Heart left ventricle (tissue), 16 donors: ENCODE results near the gene FOXP4. TPM values are rescaled to one million over a fixed set of nuclear protein-coding genes. Genes with fewer than 3 reads are reported as not detected.
A peak's percentile ranks its signal among the peaks of the same experiment; 100 is the strongest.

Experiments
- ATAC-seq, 4 donors: fragments of 200-7000 bp; cut with Tn5 transposase; one replicate each; pipeline ENCODE4 v1.9.1; 2020 to 2022; ENCODE audit warnings: moderate library complexity in 4 of 4, mild to moderate bottlenecking in 3 of 4, moderate number of reproducible peaks in 1 of 4
- DNase-seq, 5 donors: peaks; one replicate each; pipeline ENCODE4 v3.0.0-alpha.2; 2020
- H3K27ac ChIP-seq, 12 donors: fragments of 200-600 bp; sonication (generic) in 4 of 12; one replicate each; pipeline versions ENCODE4 v1.5.0 to v1.8.0; 2016 to 2022; ENCODE audit warnings: mild to moderate bottlenecking in 2 of 12
- H3K27me3 ChIP-seq, 9 donors: fragments of 200-600 bp; sonication (generic) in 2 of 9; one replicate each; pipeline versions ENCODE4 v1.5.1 to v1.8.0; 2016 to 2022; ENCODE audit warnings: mild to moderate bottlenecking in 3 of 9
- H3K36me3 ChIP-seq, 9 donors: fragments of 200-600 bp; sonication (generic) in 2 of 9; one replicate each; pipeline versions ENCODE4 v1.5.0 to v1.8.0; 2018 to 2022; ENCODE audit warnings: mild to moderate bottlenecking in 2 of 9
- H3K4me1 ChIP-seq, 12 donors: fragments of 200-600 bp; sonication (generic) in 4 of 12; one replicate each; pipeline versions ENCODE4 v1.5.0 to v1.8.0; 2016 to 2022; ENCODE audit warnings: mild to moderate bottlenecking in 3 of 12
- H3K4me3 ChIP-seq, 12 donors: fragments of 200-600 bp; sonication (generic) in 4 of 12; one replicate each; pipeline versions ENCODE4 v1.5.0 to v1.8.0; 2017 to 2022; ENCODE audit warnings: mild to moderate bottlenecking in 9 of 12, moderate library complexity in 4 of 12
- H3K9me3 ChIP-seq, 12 donors: fragments of 200-600 bp; sonication (generic) in 4 of 12; one replicate each; pipeline versions ENCODE4 v1.5.0 to v1.8.0; 2016 to 2022; ENCODE audit warnings: mild to moderate bottlenecking in 1 of 12
- POLR2A ChIP-seq, 2 donors: fragments of 450-650 bp; IDR thresholded peaks; one replicate each; pipeline ENCODE4 v1.6.1; 2017; ENCODE audit warnings: antibody characterized with exemption in 2 of 2, mild to moderate bottlenecking in 2 of 2, moderate library complexity in 2 of 2
- WGBS, 4 donors: extraction: QIAGEN DNeasy Blood & Tissue Kit in 2 of 4; methylation state at CpG; one replicate each; pipeline versions ENCODE4 v1.1.5 to v1.1.7; 2013 to 2018; 5-methylcytosine and 5-hydroxymethylcytosine counted together
- intact Hi-C, 10 donors: fragments of 100-400 bp; cut with DNase I; formaldehyde crosslinking; loops; one replicate each; pipeline versions ENCODE4 v1.11.1 to v1.14.2; 2022
- polyA plus RNA-seq, 2 donors: library from polyadenylated mRNA; stranded (reverse); fragments of 200-250 nt; gene quantifications; one replicate each; pipeline ENCODE4 v1.2.3, GENCODE V29; 2013
- total RNA-seq, 9 donors: library from RNA; depleted of rRNA in 2 of 9; stranded (reverse); fragments of >200 nt in 2 of 9; fragmentation: NEBNext Ultra II Directional in 3 of 9; extraction: Animal tissue kit (Norgen Biotek cat#: 25700) in 3 of 9; gene quantifications; one replicate each; pipeline versions ENCODE4 v1.1.0 to v1.2.4, GENCODE V29; 2016 to 2023
- TF ChIP-seq, protein P1 (sequence below), 12 donors: fragments of 200-600 bp; sonication (generic) in 4 of 12; IDR thresholded peaks; one replicate each; pipeline versions ENCODE4 v1.5.0 to v1.8.0; 2018 to 2022; ENCODE audit warnings: antibody characterized with exemption in 12 of 12, mild to moderate bottlenecking in 5 of 12
- donor health status: ischemic (EF 13 %, LVEDD 7.1; RV severe dilation, severe dysfunction).
- donor health status: healthy with polysubstance abuse.
- donor health status: DM: no; HTN: yes; CAD: no.
- donor health status: DM: no; HTN: no; CAD: no.
- donor health status: ischemic (EF 25% LVEDD 6.9; RV normal size, moderate dysfunction).
- donor health status: ischemic (EF 25% LVEDD 5.7; RV mildly dilated, moderate dysfunction).
- donor health status: healthy.
- donor health status: DM: yes; HTN: yes; CAD: no.
- donor health status: ischemic (EF 35%, LVEDD 5.7; RV mildly dilated, moderate dysfunction).
- donor health status: nonischemic (EF 11% LVEDD 7.7; RV severe dilation, severe dysfunction).
- donor health status: DM: yes; HTN: yes; CAD: no.
- donor health status: PGD.
- donor health status: ischemic (EF 29% LVEDD 5.4; RV normal size, mild dysfunction).
- donor health status: nonischemic (EF 23%, LVEDD 6.1; RV moderate dilation, normal function).

FOXP4 gene
- total and polyA plus RNA-seq, 11 donors = 10.9 to 22.5 (median 16.0) TPM

DNA sequence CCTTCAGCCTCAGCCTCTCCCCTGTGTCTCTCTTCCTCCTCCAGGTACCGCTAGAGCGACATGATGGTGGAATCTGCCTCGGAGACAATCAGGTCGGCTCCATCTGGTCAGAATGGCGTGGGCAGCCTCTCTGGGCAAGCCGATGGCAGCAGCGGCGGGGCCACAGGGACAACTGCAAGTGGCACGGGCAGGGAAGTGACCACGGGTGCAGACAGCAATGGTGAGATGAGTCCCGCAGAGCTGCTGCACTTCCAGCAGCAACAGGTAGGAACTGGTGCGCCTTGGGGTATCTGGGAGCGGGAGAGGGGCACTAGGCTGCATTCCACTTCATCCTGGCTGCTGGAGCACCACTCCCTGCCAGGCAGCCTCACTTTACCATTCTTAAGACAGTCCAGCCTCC, 19.5 kb downstream of the FOXP4 start:
- Histone ChIP-seq H3K36me3 (peaks cover 0 to 30% (median 20%) of the 10 kb centered on the region in 9 donors), H3K27ac (no peak overlapping the region), H3K27me3 (no peaks in the 10 kb centered on the region), H3K4me3 (no peak overlapping the region), H3K9me3 (no peaks in the 10 kb centered on the region), H3K4me1 (peaks cover 0 to 42% (median 16%) of the 10 kb centered on the region in 12 donors)
- intact Hi-C loops = no loop called here
- DNase-seq = peak in 1 of 5 donors; percentile 51
- ATAC-seq = no peak
- 85 to 97% (median 94%) methylated on average over 9 to 13 of the region's 13 CpGs for WGBS, 4 donors
- TF ChIP-seq POLR2A (IDR thresholded peaks at IDR 0.05) = no peak
- TF ChIP-seq, protein P1, sequence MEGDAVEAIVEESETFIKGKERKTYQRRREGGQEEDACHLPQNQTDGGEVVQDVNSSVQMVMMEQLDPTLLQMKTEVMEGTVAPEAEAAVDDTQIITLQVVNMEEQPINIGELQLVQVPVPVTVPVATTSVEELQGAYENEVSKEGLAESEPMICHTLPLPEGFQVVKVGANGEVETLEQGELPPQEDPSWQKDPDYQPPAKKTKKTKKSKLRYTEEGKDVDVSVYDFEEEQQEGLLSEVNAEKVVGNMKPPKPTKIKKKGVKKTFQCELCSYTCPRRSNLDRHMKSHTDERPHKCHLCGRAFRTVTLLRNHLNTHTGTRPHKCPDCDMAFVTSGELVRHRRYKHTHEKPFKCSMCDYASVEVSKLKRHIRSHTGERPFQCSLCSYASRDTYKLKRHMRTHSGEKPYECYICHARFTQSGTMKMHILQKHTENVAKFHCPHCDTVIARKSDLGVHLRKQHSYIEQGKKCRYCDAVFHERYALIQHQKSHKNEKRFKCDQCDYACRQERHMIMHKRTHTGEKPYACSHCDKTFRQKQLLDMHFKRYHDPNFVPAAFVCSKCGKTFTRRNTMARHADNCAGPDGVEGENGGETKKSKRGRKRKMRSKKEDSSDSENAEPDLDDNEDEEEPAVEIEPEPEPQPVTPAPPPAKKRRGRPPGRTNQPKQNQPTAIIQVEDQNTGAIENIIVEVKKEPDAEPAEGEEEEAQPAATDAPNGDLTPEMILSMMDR (IDR thresholded peaks at IDR 0.05) = no peak

DNA sequence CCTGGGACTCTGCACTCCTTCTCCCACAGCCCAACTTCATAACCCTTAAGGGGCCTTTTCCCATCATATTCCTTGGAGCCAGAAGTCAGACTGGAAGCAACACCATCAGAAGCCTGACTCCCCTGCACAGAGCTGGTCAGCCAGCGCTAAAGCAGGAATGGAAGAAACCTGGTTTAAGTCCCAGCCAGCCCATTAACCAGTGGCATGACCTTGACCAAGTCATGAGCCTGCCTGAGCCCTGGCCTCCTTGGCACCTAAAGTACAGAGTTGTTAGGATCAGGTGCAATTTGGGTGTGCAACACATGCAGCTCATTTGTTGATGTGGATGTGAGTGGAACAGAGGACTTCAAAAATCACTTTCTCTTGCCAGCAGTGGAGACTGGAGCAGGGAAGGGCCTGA, 20.8 kb downstream of the FOXP4 start:
- TF ChIP-seq, protein P1 (IDR thresholded peaks at IDR 0.05) = no peak
- TF ChIP-seq POLR2A (IDR thresholded peaks at IDR 0.05) = no peak
- peaks cover 0 to 30% (median 20%) of the 10 kb centered on the region in 9 donors for H3K36me3 ChIP-seq
- peaks cover 0 to 37% (median 15%) of the 10 kb centered on the region in 12 donors for H3K4me1 ChIP-seq
- H3K27me3 ChIP-seq = no peaks in the 10 kb centered on the region
- DNase-seq (no peak), ATAC-seq (no peak)
- 75 to 100% (median 97%) methylated on average over 1 of the region's 1 CpG for WGBS, 4 donors
- H3K4me3 ChIP-seq = no peak overlapping the region
- H3K27ac ChIP-seq = peak overlapping the region in 2 of 12 donors; percentile 4 to 22
- no peaks in the 10 kb centered on the region for H3K9me3 ChIP-seq
- intact Hi-C loops = no loop called here

DNA sequence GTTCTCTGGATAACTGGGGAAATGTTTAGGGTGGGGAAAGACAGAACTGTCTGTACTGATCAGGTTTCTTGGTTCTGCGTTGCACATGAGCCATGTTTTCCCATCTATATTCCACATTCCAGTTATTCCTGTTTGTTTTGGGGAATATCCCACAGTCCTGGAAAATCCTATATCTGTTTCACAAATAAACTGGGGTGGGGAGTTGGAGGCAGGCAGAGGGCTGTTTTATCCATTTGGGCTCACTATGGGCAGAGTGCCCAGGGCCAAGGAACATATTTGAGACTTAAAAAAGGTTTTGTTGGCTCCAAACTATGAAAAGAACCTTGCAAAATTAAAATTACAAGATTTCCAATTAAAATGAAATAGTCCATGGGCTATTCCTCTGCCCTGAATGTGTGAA, 21.5 kb downstream of the FOXP4 start:
- H3K4me1 ChIP-seq = peaks cover 0 to 33% (median 15%) of the 10 kb centered on the region in 12 donors
- no peaks in the 10 kb centered on the region for H3K9me3 ChIP-seq
- H3K27ac ChIP-seq = peak overlapping the region in 6 of 12 donors; percentile 29 to 83 (median 68)
- H3K27me3 ChIP-seq = no peaks in the 10 kb centered on the region
- H3K36me3 ChIP-seq = peaks cover 0 to 30% (median 20%) of the 10 kb centered on the region in 9 donors
- intact Hi-C loops = no loop called here
- DNase-seq = no peak
- 82 to 94% (median 88%) methylated on average over 1 of the region's 1 CpG for WGBS, 4 donors
- H3K4me3 ChIP-seq = no peak overlapping the region
- no peak for TF ChIP-seq POLR2A (IDR thresholded peaks at IDR 0.05)
- no peak for ATAC-seq

DNA sequence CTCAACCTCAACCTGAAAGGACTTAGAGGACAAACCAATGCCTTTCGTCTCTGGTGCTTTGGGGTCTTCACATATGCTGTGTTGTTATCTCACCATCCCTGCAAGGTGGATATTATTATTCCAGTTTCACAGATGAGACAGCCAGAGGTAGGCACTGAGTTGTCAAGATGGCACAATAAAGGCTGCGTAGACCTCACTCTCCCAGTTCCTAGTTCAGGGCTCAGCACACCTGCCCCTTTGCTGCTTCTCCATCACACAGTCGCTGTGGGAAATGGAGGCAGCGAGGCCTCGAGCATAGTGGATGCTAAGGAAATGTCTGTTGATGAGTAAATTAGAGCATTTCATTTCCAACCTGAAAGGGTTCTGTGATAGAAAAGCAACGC, 22.0 kb downstream of the FOXP4 start:
- DNase-seq = no peak
- Histone ChIP-seq H3K36me3 (peaks cover 0 to 30% (median 20%) of the 10 kb centered on the region in 9 donors), H3K27ac (peak overlapping the region in 11 of 12 donors; percentile 26 to 83 (median 56))

More for the DNA sequence above, 22.0 kb downstream of the FOXP4 start:
- no peaks in the 10 kb centered on the region for H3K27me3 ChIP-seq
- TF ChIP-seq, protein P1 (IDR thresholded peaks at IDR 0.05) = no peak
- TF ChIP-seq POLR2A (IDR thresholded peaks at IDR 0.05) = no peak
- no peaks in the 10 kb centered on the region for H3K9me3 ChIP-seq
- WGBS, 4 donors = 89 to 94% (median 91%) methylated on average over 6 of the region's 6 CpGs
- no peak overlapping the region for H3K4me3 ChIP-seq
- peaks cover 0 to 36% (median 15%) of the 10 kb centered on the region in 12 donors for H3K4me1 ChIP-seq
- ATAC-seq = no peak
- intact Hi-C loops = no loop called here
